HG03159 (cell line): ENCODE measurements around the gene PTPN23.

Source experiments
- ATAC-seq: cut with Tn5 transposase; IDR thresholded peaks from one replicate; pipeline ENCODE4 v1.9.1; 2021; ENCODE audit warnings: mild to moderate bottlenecking, moderate library complexity; ENCODE audit not compliant: unreplicated experiment

PTPN23 gene

GRCh38 chr3:47419083-47420043 lies 38.5 kb downstream of the PTPN23 start:
- no peak for ATAC-seq

GRCh38 chr3:47420044-47420430 lies 39.2 kb downstream of the PTPN23 start:
- ATAC-seq = no peak

GRCh38 chr3:47420511-47421484 lies 40.0 kb downstream of the PTPN23 start:
- ATAC-seq = peak; percentile 67

GRCh38 chr3:47421741-47422649 lies 41.2 kb downstream of the PTPN23 start:
- ATAC-seq = no peak

DNA sequence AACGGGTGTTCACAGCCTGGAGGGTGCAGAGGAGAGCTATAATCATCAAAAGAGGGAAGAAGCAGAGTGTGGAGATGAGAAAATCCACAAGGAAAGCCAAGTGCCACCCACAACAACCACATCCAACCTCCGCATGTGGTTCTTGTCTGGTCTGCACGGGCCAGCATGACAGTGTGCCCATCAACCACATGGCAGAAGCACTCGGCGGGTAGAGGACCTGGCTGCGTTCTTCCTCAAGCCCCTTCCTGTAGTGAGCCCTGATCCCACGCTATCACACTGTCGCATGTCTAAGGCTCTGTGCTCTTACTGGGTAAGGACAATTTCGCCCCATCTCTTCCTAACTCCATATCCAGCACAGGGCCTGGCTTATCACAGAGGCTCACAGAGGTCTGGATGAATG lies 41.9 kb downstream of the PTPN23 start:
- no peak for ATAC-seq

DNA sequence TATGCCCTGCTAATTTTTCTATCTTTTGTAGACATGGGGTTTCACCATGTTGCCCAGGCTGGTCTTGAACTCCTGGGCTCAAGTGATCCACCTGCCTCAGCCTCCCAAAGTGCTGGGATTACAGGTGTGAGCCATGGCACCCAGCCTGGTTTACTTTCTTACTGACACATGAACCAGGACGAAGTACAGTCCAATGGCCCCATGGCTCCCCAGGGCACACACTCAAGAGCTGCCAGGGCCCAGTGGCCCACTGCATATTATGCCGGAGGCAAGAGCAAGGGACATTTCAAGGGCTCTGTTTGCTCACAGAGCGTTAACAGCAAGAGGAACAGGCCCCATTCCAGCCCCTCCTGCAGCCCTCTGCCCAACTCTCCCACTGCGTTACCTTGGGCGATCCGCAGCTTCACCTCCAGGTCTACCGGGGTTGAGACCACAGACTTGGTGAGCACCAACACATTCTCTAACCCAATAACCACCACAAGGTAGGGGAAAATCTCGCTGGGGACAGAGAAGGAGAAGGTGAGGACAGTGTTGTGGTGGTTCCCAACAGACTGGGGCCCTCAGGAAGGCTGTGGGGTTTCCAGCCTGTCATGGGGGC lies 42.8 kb downstream of the PTPN23 start:
- ATAC-seq = no peak

DNA sequence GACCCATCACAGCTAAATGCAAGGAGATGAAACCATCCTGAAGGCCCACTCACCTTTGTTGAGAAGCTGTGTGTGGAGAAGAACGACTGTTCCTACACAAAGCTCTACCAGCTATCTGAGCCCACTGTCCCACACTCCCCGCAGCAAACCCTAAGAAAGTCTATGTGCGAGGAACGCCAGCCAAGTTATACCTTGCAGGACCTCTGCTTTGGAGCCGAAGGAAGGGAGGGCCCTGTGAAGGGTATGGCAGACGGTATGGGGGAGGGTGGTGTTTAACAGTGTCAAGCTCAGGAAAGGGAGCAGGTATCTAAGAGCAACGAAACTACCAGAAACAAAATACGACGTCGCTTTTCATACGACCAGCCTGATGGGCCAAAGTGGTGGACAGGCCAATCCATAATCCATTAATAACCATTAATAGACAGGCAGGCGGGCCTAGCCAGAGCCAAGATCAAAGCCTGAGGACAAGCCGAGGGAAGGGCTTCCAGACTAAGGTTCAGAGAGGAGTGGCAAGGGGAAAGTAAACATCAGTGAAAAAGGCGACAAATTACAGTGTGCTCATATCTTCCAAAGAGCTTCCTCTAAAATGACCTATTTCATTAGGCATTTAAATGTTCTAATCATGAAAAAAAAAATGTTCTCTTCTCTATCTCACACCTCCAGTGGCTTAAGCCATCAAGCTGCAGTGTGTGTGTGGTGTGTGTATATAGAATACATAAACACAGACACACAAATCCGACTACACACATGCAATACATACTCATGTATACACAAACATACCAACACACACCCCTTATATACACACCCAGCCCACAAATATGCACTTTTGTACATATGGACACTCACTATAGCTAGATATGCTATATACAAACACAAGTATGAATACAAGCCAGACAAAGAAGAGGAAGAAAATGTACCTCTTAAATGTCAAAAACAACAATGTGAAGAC lies 43.9 kb downstream of the PTPN23 start:
- no peak for ATAC-seq

DNA sequence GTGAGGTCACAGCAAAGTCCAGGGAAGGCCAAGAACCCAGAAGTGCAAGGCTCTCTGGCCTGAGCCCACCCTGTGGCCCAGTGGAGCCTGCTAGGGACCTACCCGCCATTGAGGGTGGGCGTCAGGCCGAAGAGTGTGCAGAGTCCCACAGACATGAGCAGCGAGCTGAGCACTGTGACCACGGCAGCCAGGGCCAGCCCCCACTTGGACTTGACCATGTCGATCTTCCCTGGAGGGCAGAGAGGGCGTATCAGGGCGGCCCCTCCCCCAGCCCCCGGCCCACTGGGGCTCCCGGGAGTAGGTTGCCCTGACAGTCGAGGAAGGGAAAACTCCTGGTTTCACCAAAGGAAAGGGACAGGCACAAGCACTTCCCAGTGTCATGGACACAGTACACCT lies 44.6 kb downstream of the PTPN23 start:
- no peak for ATAC-seq

DNA sequence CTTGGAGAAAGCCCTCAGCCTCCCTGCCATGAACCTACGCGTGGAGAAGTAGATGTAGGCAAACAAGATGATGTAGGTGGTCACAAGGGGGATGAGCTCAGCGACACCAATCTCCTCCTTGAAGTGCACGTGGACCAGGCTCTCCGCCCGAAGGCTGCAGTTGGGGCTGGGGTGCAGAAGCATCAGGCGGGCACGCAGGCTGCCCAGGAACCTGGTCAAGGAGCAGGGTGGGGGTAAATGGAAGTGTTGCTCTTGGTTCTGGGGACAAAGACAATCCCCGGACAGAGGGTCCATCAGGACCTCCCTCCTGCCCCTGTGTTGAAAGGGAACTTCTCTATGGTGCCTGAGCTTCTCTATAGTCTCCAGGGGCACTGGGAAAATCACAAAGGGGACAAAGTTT lies 45.1 kb downstream of the PTPN23 start:
- ATAC-seq = no peak

DNA sequence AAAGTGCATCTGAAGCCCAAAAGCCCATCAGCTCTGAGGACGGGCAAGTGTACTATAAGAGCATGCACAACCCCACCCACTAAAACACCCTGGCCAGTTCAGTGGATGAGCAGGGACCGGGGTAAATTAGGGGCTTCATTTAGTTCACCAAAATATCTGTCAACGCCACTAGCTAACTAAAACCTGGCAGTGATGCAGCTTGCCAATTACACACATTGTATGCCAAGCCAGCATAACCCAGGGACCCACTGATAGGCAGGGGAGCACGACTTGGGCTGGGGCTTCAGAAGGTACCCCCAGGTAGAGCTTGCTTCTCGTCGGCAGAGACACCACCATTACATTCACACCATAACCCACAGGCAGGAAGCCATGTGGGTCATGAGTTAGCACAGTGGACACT lies 47.0 kb downstream of the PTPN23 start:
- ATAC-seq = no peak

GRCh38 chr3:47428662-47429061 lies 47.8 kb downstream of the PTPN23 start:
- ATAC-seq = no peak

DNA sequence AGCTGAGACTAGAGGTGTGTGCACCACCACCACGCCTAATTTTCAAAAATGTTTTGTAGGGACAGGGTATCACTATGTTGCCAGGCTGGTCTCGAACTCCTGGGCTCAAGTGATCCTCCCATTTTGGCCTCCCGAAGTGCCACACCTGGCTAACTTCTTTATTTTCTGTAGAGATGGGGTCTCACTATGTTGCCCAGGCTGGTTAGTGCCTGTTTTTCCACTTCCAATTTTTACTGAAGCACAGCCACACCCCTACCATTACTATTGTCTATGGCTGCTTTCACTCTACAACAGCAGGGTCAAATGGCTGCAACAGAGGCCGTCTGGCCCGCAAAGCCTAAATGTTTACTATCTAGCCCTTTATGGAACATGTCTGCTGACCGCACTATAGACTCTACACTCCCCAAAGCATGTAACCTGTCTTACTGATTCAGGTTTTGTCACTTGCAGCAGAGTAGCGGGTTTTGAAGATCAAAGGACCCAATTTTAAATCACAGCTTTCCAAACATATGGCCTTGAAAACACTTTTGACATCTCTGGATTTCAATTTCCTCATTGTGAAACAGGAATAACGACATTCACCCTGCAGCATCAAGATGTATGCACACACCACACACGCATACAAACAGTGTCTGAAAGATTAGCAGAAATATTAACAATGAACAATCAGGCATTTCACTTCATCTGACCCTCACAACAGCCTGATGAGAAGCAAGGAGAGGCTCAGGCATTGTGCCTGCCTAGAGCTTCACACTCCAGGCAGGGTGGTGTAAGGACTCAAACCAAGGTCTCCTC lies 48.9 kb downstream of the PTPN23 start:
- ATAC-seq = no peak

GRCh38 chr3:47430606-47431005 lies 49.8 kb downstream of the PTPN23 start:
- no peak for ATAC-seq

GRCh38 chr3:47431225-47431624 lies 50.4 kb downstream of the PTPN23 start:
- ATAC-seq = no peak

DNA sequence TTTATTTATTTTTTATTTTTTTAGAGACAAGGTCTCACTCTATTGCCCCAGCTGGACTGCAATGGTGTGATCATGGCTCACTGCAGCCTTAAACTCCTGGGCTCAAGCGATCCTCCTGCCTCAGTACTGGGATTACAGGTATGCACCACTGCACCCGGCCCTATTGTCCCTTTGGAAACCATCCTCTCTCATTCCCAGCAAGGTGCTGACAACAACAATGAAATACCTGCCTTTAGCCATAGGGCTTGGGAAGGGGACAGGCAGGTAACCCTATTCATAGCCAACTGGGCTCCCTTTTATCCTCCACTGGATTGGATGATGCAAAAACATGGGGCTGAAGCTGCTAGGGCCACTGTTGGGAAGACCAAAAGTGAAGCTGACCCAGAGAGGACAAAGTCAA lies 51.9 kb downstream of the PTPN23 start:
- no peak for ATAC-seq

DNA sequence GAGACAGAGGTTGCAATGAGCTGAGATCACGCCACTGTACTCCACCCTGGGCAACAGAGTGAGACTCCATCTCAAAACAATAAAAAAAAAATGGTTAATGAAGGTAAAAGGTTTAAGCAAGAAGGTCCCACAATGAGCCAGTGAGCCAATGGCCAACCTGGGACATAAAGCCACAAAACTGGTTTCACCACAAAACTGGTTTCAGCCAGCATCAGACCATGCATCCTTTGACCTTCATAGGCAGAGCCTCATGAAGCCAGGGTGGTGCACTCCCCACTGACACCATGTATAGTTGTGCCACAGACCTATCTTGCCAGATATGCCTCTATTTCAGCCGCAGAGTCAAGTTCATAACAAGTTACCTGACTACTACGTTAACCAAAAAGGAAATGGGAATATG lies 53.0 kb downstream of the PTPN23 start:
- ATAC-seq = no peak

DNA sequence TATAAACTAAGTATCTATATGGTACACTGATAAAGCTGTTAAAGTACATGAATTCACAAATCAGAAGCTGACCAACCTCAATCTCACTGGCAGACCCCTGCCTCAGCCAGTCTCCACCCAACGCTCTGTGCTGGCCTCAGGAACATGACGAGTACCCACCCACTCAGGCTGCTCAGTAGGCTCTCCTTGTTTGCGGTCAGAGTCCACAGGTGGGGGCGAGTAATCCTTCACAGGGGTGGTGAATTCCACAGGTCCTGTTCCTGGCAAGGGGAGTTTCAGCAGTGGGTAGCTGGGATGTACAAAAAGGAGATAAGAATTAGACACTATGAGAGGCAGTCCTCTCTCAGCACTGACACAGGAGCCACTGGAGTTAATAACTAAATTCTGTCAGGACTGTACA lies 54.0 kb downstream of the PTPN23 start:
- no peak for ATAC-seq

DNA sequence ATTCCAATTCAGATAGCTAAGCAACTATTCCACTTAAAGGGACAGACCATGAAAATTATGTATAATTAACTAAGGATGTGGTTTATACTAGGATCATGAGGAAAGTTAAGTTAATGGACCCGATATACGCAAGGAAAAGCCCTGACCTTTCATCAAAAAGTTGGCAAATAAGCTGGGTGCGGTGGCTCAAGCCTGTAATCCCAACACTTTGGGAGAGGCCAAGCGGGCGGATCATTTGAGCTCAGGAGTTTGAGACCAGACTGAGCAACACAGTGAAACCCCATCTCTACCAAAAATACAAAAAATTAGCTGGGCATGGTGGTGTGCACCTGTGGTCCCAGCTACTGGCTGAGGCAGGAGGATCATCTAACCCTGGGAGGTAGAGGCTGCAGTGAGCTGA lies 55.4 kb downstream of the PTPN23 start:
- ATAC-seq = no peak
